Peyer's patch (tissue), 4 donors: Measurements from ENCODE around the gene NES. TPM values are rescaled to one million over a fixed set of nuclear protein-coding genes. Genes with fewer than 3 reads are reported as not detected.

Source experiments
- DNase-seq, 3 donors: peaks; one replicate each; pipeline ENCODE4 v3.0.0-alpha.2; 2017 to 2019
- H3K27ac ChIP-seq, 4 donors: fragments of 200-600 bp; sonication (generic); one replicate each; pipeline ENCODE4 v1.5.1; 2016 to 2019
- H3K27me3 ChIP-seq, 2 donors: fragments of 200-600 bp; sonication (generic); one replicate each; pipeline ENCODE4 v1.5.1; 2019
- H3K36me3 ChIP-seq, 3 donors: fragments of 200-600 bp; sonication (generic); one replicate each; pipeline ENCODE4 v1.5.1; 2016 to 2019
- H3K4me1 ChIP-seq, 4 donors: fragments of 200-600 bp; sonication (generic); one replicate each; pipeline ENCODE4 v1.5.1; 2016 to 2019
- H3K4me3 ChIP-seq, 4 donors: fragments of 200-600 bp; sonication (generic); 1 replicate in 3 of 4; 2 replicates in 1 of 4; pipeline ENCODE4 v1.5.1; 2016 to 2019; ENCODE audit warnings: mild to moderate bottlenecking in 1 of 4
- H3K9me3 ChIP-seq, 4 donors: fragments of 200-600 bp; sonication (generic); one replicate each; pipeline ENCODE4 v1.5.1; 2016 to 2019; ENCODE audit warnings: mild to moderate bottlenecking in 1 of 4
- CTCF ChIP-seq, 6 experiments: fragments of 450-650 bp in 4 of 6; fragments of 200-600 bp in 2 of 6; sonication (generic) in 1 of 6; IDR thresholded peaks; one replicate each; pipeline ENCODE4 v1.5.1; 2017 to 2019; ENCODE audit warnings: antibody characterized with exemption in 6 of 6, mild to moderate bottlenecking in 3 of 6, moderate library complexity in 1 of 6
- POLR2A ChIP-seq, 2 donors: fragments of 450-650 bp; IDR thresholded peaks; one replicate each; pipeline ENCODE4 v1.5.1; 2017; ENCODE audit warnings: antibody characterized with exemption in 2 of 2, mild to moderate bottlenecking in 2 of 2, moderate library complexity in 2 of 2
- total RNA-seq, 4 donors: library from RNA; depleted of rRNA; stranded (reverse); fragments of >200 nt; gene quantifications; one replicate each; pipeline ENCODE4 v1.1.0, GENCODE V29; 2016

The NES gene
- total RNA-seq, 4 donors from 2014 or later: 2.8 to 25.6 (median 3.1) TPM

GRCh38 chr1:156646738-156647211 is 30.4 kb downstream of the NES start:
- Histone ChIP-seq H3K27me3 (peaks cover 0 to 5% of the 10 kb centered on the region in 2 donors), H3K4me3 (no peak overlapping the region), H3K36me3 (no peaks in the 10 kb centered on the region), H3K9me3 (no peaks in the 10 kb centered on the region), H3K4me1 (peaks cover 0 to 7% (median 5%) of the 10 kb centered on the region in 4 donors), H3K27ac (no peak overlapping the region)
- DNase-seq: no peak
- no peak for TF ChIP-seq CTCF (IDR thresholded peaks at IDR 0.05)
- TF ChIP-seq POLR2A (IDR thresholded peaks at IDR 0.05): no peak

GRCh38 chr1:156645666-156646065 is 31.5 kb downstream of the NES start:
- TF ChIP-seq POLR2A (IDR thresholded peaks at IDR 0.05) (no peak), CTCF (IDR thresholded peaks at IDR 0.05) (no peak)
- Histone ChIP-seq H3K27me3 (peaks cover 0 to 11% of the 10 kb centered on the region in 2 donors), H3K4me3 (no peak overlapping the region), H3K9me3 (no peaks in the 10 kb centered on the region), H3K27ac (no peak overlapping the region), H3K4me1 (peaks cover 0 to 15% (median 11%) of the 10 kb centered on the region in 4 donors), H3K36me3 (no peaks in the 10 kb centered on the region)
- DNase-seq: no peak

- H3K4me1 ChIP-seq: peaks cover 0 to 15% (median 11%) of the 10 kb centered on the region in 4 donors
- H3K4me3 ChIP-seq: no peak overlapping the region
- TF ChIP-seq CTCF (IDR thresholded peaks at IDR 0.05) (no peak), POLR2A (IDR thresholded peaks at IDR 0.05) (no peak)
- H3K27ac ChIP-seq: no peak overlapping the region
- H3K9me3 ChIP-seq: no peaks in the 10 kb centered on the region
- peaks cover 0 to 17% of the 10 kb centered on the region in 2 donors for H3K27me3 ChIP-seq
- no peaks in the 10 kb centered on the region for H3K36me3 ChIP-seq
- no peak for DNase-seq
Observed at GRCh38 chr1:156645056-156645455, 32.2 kb downstream of the NES start.

- DNase-seq: no peak
- Histone ChIP-seq H3K4me3 (no peak overlapping the region), H3K9me3 (no peaks in the 10 kb centered on the region), H3K36me3 (no peaks in the 10 kb centered on the region), H3K27me3 (peaks cover 0 to 17% of the 10 kb centered on the region in 2 donors), H3K4me1 (peaks cover 0 to 15% (median 11%) of the 10 kb centered on the region in 4 donors), H3K27ac (no peak overlapping the region)
- TF ChIP-seq POLR2A (IDR thresholded peaks at IDR 0.05): no peak
- no peak for TF ChIP-seq CTCF (IDR thresholded peaks at IDR 0.05)
Observed at GRCh38 chr1:156644640-156645039, 32.6 kb downstream of the NES start.

GRCh38 chr1:156644146-156644545 is 33.1 kb downstream of the NES start:
- H3K27me3 ChIP-seq: peaks cover 0 to 17% of the 10 kb centered on the region in 2 donors
- peaks cover 0 to 15% (median 11%) of the 10 kb centered on the region in 4 donors for H3K4me1 ChIP-seq
- no peaks in the 10 kb centered on the region for H3K36me3 ChIP-seq
- DNase-seq: no peak
- no peak overlapping the region for H3K4me3 ChIP-seq
- TF ChIP-seq CTCF (IDR thresholded peaks at IDR 0.05): no peak
- no peak for TF ChIP-seq POLR2A (IDR thresholded peaks at IDR 0.05)
- H3K27ac ChIP-seq: no peak overlapping the region
- no peaks in the 10 kb centered on the region for H3K9me3 ChIP-seq

- DNase-seq: no peak
- peaks cover 0 to 15% (median 11%) of the 10 kb centered on the region in 4 donors for H3K4me1 ChIP-seq
- no peak overlapping the region for H3K27ac ChIP-seq
- H3K9me3 ChIP-seq: no peaks in the 10 kb centered on the region
- no peak overlapping the region for H3K4me3 ChIP-seq
- H3K36me3 ChIP-seq: no peaks in the 10 kb centered on the region
- peaks cover 0 to 17% of the 10 kb centered on the region in 2 donors for H3K27me3 ChIP-seq
- TF ChIP-seq CTCF (IDR thresholded peaks at IDR 0.05): no peak
Observed at GRCh38 chr1:156643778-156644092, 33.5 kb downstream of the NES start.
